HepG2 (cell line): Measurements from ENCODE around the gene PLPP3. TPM values are rescaled to one million over a fixed set of nuclear protein-coding genes. Genes with fewer than 3 reads are reported as not detected.

Experiments
- ATAC-seq: fragments of 200-7000 bp; cut with Tn5 transposase; 3 replicates; pipeline ENCODE4 v1.9.1; 2020; ENCODE audit warnings: mild to moderate bottlenecking, moderate library complexity
- BruUV-seq: library from RNA; stranded (reverse); fragments of 400-500 nt; replicated peaks from 2 replicates; lab custom pipeline; 2021; lab: Mats Ljungman, UMichigan
- CTCF ChIA-PET: fragments of 300-600 bp; formaldehyde crosslinking; extraction: SDS; loops from one replicate; lab custom pipeline; 2021; ENCODE audit warnings: low total read pairs, inconsistent platforms, low intra/inter-chr PET ratio; lab: Yijun Ruan, JAX
- POLR2A ChIA-PET: fragments of 350-600 bp; sonication (Branson Sonifier 250); formaldehyde crosslinking; loops from one replicate; lab custom pipeline; 2020; ENCODE audit warnings: antibody characterized with exemption, inconsistent platforms; lab: Yijun Ruan, JAX
- DNase-seq: peaks from one replicate; pipeline ENCODE4 v3.0.0-alpha.2; 2015; ENCODE audit warnings: low spot score
- FAIRE-seq: peaks from 3 replicates; lab custom pipeline; 2011; peaks lifted over from hg19 to GRCh38; lab: Jason Lieb, UNC
- H2AFZ ChIP-seq: one replicate; pipeline ENCODE4 v1.6.1; 2011; ENCODE audit warnings: low read length, inconsistent platforms
- H3K27ac ChIP-seq: fragments of 300-600 bp; 3 replicates; pipeline ENCODE4 v1.8.0; 2011; ENCODE audit warnings: mixed run types, mild to moderate bottlenecking, mixed read lengths, low read length, inconsistent platforms; ENCODE audit not compliant: insufficient read depth; ENCODE audit errors: extremely low read length
- H3K27me3 ChIP-seq, 2 experiments: fragments of 200-600 bp in 1 of 2; 2 replicates in 1 of 2; 3 replicates in 1 of 2; pipeline versions ENCODE4 v1.6.0 to v1.8.0; 2011; ENCODE audit warnings: low read length in 2 of 2, mild to moderate bottlenecking in 2 of 2, moderate library complexity in 2 of 2, inconsistent platforms in 1 of 2; ENCODE audit not compliant: insufficient read depth in 2 of 2, control insufficient read depth in 1 of 2
- H3K36me3 ChIP-seq, 2 experiments: fragments of 200-600 bp in 1 of 2; replicated peaks in 1 of 2; 2 replicates in 1 of 2; 3 replicates in 1 of 2; pipeline versions ENCODE4 v1.5.1 to v1.8.0; 2011; ENCODE audit warnings: low read length in 2 of 2, inconsistent platforms in 1 of 2; ENCODE audit not compliant: insufficient read depth in 2 of 2, control insufficient read depth in 1 of 2
- H3K4me1 ChIP-seq: 2 replicates; pipeline ENCODE4 v1.5.1; 2012; ENCODE audit warnings: low read length, inconsistent platforms; ENCODE audit not compliant: insufficient read depth
- H3K4me2 ChIP-seq: 2 replicates; pipeline ENCODE4 v1.6.0; 2011; ENCODE audit warnings: low read depth, low read length, inconsistent platforms
- H3K4me3 ChIP-seq, 3 experiments: fragments of 200-600 bp in 1 of 3; sonication (generic), shearing (Covaris generic) in 1 of 3; replicated peaks in 1 of 3; 2 replicates each; pipeline ENCODE4 v1.5.1; 2011 to 2016; ENCODE audit warnings: low read length in 3 of 3, inconsistent platforms in 2 of 3, low read depth in 2 of 3, mild to moderate bottlenecking in 2 of 3, control low read depth in 1 of 3, mixed read lengths in 1 of 3; ENCODE audit not compliant: insufficient read depth in 1 of 3
- H3K79me2 ChIP-seq: one replicate; pipeline ENCODE4 v1.6.1; 2011; ENCODE audit warnings: low read length, inconsistent platforms; ENCODE audit not compliant: insufficient read depth
- H3K9ac ChIP-seq: 2 replicates; pipeline ENCODE4 v1.6.0; 2011; ENCODE audit warnings: mild to moderate bottlenecking, low read depth, low read length, inconsistent platforms; ENCODE audit not compliant: insufficient read depth
- H3K9me3 ChIP-seq: 2 replicates; pipeline ENCODE4 v1.5.1; 2012; ENCODE audit warnings: mild to moderate bottlenecking, low read length
- H4K20me1 ChIP-seq: 2 replicates; pipeline ENCODE4 v1.6.0; 2011; ENCODE audit warnings: inconsistent platforms, mild to moderate bottlenecking, low read length, moderate library complexity; ENCODE audit not compliant: insufficient read depth
- FOSL2 ChIP-seq: sonication (generic); formaldehyde crosslinking; IDR thresholded peaks from 2 replicates; pipeline ENCODE4 v1.4.0; 2020; ENCODE audit warnings: missing genetic modification reagents
- FOXA3 ChIP-seq: IDR thresholded peaks from 2 replicates; pipeline ENCODE4 v1.6.1; 2016; ENCODE audit warnings: missing genetic modification reagents, missing compliant biosample characterization
- GATAD1 ChIP-seq: IDR thresholded peaks from 2 replicates; pipeline ENCODE4 v1.6.1; 2016; ENCODE audit warnings: missing genetic modification reagents, missing compliant biosample characterization
- MAFF ChIP-seq: IDR thresholded peaks from 2 replicates; pipeline ENCODE4 v1.6.1; 2011; ENCODE audit warnings: low read depth, low read length, improper control_type of control experiment
- RNF2 ChIP-seq: fragments of 450-650 bp; conservative IDR thresholded peaks from 2 replicates; pipeline ENCODE4 v1.6.1; 2016; ENCODE audit warnings: low read depth
- ZNF530 ChIP-seq: sonication (generic); formaldehyde crosslinking; IDR thresholded peaks from 2 replicates; pipeline ENCODE4 v1.5.0; 2020; ENCODE audit warnings: low read depth, mild to moderate bottlenecking, missing genetic modification reagents
- ZNF746 ChIP-seq: sonication (generic); formaldehyde crosslinking; IDR thresholded peaks from 2 replicates; pipeline ENCODE4 v1.8.0; 2022; ENCODE audit warnings: mild to moderate bottlenecking, missing genetic modification reagents
- ZNF790 ChIP-seq: sonication (generic); formaldehyde crosslinking; IDR thresholded peaks from 2 replicates; pipeline ENCODE4 v1.8.0; 2022; ENCODE audit warnings: missing genetic modification reagents, mild to moderate bottlenecking, borderline replicate concordance
- WGBS: methylation state at CpG from one replicate; pipeline ENCODE4 v1.1.6; 2017; ENCODE audit warnings: low lambda C conversion rate; 5-methylcytosine and 5-hydroxymethylcytosine counted together
- in situ Hi-C: cut with HindIII; loops from 2 replicates; pipeline ENCODE4 v1.10.0; 2017; ENCODE audit warnings: low pct_unique_long_range_greater_than_20kb; ENCODE audit not compliant: extremely low pct_ligation_motif_present
- intact Hi-C: fragments of 100-400 bp; cut with micrococcal nuclease; formaldehyde crosslinking; loops from one replicate; pipeline ENCODE4 v1.10.0; 2022; ENCODE audit not compliant: unreplicated experiment
- polyA plus RNA-seq, 8 experiments: library from polyadenylated mRNA; depleted of rRNA in 3 of 8; stranded (reverse) in 7 of 8; unstranded in 1 of 8; fragments of >200 nt; fragmentation: Illumina TruSeq in 4 of 8; extraction: Trizol in 4 of 8; gene quantifications; 2 replicates each; pipeline versions ENCODE4 v1.2.1 to v1.2.3, GENCODE V29; 2011 to 2016; ENCODE audit warnings: low read depth in 4 of 8, missing spikeins in 1 of 8, mixed read lengths in 1 of 8; ENCODE audit not compliant: insufficient read depth in 1 of 8
- total RNA-seq, 5 experiments: library from RNA; depleted of rRNA; stranded (reverse); fragments of >200 nt; fragmentation: Illumina TruSeq; extraction: Trizol; gene quantifications; 2 replicates each; pipeline ENCODE4 v1.2.3, GENCODE V29; 2016; ENCODE audit warnings: low read depth in 1 of 5
- TF ChIP-seq, protein P1 (sequence below): IDR thresholded peaks from 2 replicates; pipeline ENCODE4 v1.6.1; 2016; ENCODE audit warnings: low read depth, missing genetic modification reagents, missing compliant biosample characterization
- TF ChIP-seq, protein P2 (sequence below): sonication (generic); formaldehyde crosslinking; conservative IDR thresholded peaks from 2 replicates; pipeline ENCODE4 v1.4.0; 2020; ENCODE audit warnings: missing genetic modification reagents

Gene PLPP3
- total and polyA plus RNA-seq, 2 of the 13 experiments (the other 11 are each of a cell fraction or from before 2014, with no cell fraction given): 49.7 to 65.8 TPM

DNA sequence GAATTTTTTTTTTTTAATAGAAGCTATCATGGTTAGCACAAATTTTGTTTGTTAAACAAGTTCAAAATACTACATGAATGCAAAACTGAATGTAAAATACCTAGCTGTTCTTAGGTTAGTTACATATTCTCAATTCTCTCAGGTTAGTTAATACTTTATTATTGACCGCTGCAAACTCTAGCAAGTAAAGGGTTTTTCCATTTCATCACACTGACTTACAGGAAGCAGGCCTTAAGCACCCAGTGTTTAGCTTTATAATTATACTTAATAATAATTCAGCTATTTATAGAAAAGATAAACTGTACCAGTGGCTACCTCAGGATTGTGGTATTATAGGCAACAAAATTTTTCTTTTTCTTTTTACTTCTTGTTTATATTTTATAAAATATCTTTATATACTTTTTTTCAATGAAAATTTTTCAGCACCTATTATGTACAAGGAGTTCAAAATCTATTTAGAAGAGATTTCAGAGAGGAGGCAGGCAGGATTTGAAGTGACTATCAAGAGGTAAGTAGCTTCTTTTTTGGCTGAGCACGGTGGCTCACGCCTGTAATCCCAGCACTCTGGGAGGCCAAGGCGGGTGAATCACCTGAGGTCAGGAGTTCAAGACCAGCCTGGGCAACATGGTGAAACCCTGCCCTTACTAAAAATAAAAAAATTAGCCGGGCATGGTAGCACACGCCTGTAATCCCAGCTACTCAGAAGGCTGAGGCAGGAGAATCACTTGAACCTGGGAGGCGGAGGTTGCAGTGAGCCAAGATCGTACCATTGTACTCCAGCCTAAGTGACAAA lies 17.9 kb downstream of the PLPP3 start:
- Histone ChIP-seq H3K79me2 (peaks cover 93% of the 10 kb centered on the region), H2AFZ (no peak overlapping the region), H3K4me2 (no peak overlapping the region), H3K9me3 (no peaks in the 10 kb centered on the region), H3K4me1 (peaks cover 85% of the 10 kb centered on the region), H3K27ac (no peak overlapping the region), H4K20me1 (no peaks in the 10 kb centered on the region; the same call in 1 of the 2 replicates), H3K27me3 (no peaks in the 10 kb centered on the region), H3K9ac (no peak overlapping the region), H3K4me3 (no peak overlapping the region), H3K36me3 (0 out of 5 replicates have a peak, but pooled peaks cover 0 to 8% of the 10 kb centered on the region in 2 experiments)
- BruUV-seq: no TSS peak
- TF ChIP-seq FOXA3 (no peak), FOSL2 (CRISPR knock-in tag) (0 out of 2 replicates have a peak, but pooled peaks have one; percentile 16)
- no peak for ATAC-seq
- no peak for FAIRE-seq
- intact Hi-C loops: no loop called here
- ChIA-PET POLR2A (interaction anchor here (1.0 to 2.0 kb wide), 3 partner anchors 8 to 20 kb away, joined by 3 to 5 read pairs (median 3); no protein-coding TSS in a partner anchor), CTCF (no interaction called here)
- in situ Hi-C loops: no loop called here
- WGBS: 94% methylated on average over 8 of the region's 8 CpGs
- DNase-seq: no peak

DNA sequence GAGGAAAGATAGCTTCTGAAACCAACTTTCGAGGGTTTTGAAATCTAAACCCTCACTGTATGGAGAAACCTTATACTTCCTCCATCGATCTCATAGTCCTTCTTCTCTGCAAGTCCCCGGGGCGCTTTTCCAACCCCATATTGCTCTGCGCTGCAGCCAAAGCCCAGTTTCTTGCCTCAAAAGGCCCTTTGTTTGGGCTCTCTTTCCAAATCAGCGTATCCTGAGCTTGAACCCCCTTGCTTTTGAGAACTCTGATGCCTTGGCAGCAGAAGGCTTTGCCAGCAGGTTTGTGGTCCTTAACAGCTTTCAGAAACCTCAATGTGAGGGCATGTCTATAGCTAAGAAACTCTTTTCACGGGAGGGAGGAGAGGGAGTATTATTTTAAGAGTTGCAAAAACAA lies 21.6 kb downstream of the PLPP3 start:
- POLR2A ChIA-PET: no interaction called here
- ATAC-seq (no peak), DNase-seq (no peak), FAIRE-seq (no peak)
- Histone ChIP-seq H3K27me3 (no peaks in the 10 kb centered on the region), H3K36me3 (peaks cover 1 to 8% of the 10 kb centered on the region in 2 experiments; a peak in 3 of 5 replicates), H3K4me2 (no peak overlapping the region), H3K4me1 (peaks cover 63% of the 10 kb centered on the region), H3K27ac (no peak overlapping the region), H4K20me1 (peaks cover 7% of the 10 kb centered on the region; the same call in 1 of the 2 replicates), H3K4me3 (no peak overlapping the region), H2AFZ (no peak overlapping the region), H3K79me2 (peaks cover 92% of the 10 kb centered on the region), H3K9me3 (no peaks in the 10 kb centered on the region), H3K9ac (no peak overlapping the region)
- CTCF ChIA-PET: no interaction called here
- WGBS: 97% methylated on average over 7 of the region's 7 CpGs
- intact Hi-C loops (no loop called here), in situ Hi-C loops (no loop called here)
- BruUV-seq: no TSS peak
- TF ChIP-seq ZNF530 (CRISPR knock-in tag) (no peak), ZNF790 (CRISPR knock-in tag) (no peak), RNF2 (no peak), GATAD1 (CRISPR knock-in tag) (no peak), MAFF (no peak), ZNF746 (CRISPR knock-in tag) (no peak)
- TF ChIP-seq, protein P1, sequence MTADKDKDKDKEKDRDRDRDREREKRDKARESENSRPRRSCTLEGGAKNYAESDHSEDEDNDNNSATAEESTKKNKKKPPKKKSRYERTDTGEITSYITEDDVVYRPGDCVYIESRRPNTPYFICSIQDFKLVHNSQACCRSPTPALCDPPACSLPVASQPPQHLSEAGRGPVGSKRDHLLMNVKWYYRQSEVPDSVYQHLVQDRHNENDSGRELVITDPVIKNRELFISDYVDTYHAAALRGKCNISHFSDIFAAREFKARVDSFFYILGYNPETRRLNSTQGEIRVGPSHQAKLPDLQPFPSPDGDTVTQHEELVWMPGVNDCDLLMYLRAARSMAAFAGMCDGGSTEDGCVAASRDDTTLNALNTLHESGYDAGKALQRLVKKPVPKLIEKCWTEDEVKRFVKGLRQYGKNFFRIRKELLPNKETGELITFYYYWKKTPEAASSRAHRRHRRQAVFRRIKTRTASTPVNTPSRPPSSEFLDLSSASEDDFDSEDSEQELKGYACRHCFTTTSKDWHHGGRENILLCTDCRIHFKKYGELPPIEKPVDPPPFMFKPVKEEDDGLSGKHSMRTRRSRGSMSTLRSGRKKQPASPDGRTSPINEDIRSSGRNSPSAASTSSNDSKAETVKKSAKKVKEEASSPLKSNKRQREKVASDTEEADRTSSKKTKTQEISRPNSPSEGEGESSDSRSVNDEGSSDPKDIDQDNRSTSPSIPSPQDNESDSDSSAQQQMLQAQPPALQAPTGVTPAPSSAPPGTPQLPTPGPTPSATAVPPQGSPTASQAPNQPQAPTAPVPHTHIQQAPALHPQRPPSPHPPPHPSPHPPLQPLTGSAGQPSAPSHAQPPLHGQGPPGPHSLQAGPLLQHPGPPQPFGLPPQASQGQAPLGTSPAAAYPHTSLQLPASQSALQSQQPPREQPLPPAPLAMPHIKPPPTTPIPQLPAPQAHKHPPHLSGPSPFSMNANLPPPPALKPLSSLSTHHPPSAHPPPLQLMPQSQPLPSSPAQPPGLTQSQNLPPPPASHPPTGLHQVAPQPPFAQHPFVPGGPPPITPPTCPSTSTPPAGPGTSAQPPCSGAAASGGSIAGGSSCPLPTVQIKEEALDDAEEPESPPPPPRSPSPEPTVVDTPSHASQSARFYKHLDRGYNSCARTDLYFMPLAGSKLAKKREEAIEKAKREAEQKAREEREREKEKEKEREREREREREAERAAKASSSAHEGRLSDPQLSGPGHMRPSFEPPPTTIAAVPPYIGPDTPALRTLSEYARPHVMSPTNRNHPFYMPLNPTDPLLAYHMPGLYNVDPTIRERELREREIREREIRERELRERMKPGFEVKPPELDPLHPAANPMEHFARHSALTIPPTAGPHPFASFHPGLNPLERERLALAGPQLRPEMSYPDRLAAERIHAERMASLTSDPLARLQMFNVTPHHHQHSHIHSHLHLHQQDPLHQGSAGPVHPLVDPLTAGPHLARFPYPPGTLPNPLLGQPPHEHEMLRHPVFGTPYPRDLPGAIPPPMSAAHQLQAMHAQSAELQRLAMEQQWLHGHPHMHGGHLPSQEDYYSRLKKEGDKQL: no peak
- TF ChIP-seq, protein P2, sequence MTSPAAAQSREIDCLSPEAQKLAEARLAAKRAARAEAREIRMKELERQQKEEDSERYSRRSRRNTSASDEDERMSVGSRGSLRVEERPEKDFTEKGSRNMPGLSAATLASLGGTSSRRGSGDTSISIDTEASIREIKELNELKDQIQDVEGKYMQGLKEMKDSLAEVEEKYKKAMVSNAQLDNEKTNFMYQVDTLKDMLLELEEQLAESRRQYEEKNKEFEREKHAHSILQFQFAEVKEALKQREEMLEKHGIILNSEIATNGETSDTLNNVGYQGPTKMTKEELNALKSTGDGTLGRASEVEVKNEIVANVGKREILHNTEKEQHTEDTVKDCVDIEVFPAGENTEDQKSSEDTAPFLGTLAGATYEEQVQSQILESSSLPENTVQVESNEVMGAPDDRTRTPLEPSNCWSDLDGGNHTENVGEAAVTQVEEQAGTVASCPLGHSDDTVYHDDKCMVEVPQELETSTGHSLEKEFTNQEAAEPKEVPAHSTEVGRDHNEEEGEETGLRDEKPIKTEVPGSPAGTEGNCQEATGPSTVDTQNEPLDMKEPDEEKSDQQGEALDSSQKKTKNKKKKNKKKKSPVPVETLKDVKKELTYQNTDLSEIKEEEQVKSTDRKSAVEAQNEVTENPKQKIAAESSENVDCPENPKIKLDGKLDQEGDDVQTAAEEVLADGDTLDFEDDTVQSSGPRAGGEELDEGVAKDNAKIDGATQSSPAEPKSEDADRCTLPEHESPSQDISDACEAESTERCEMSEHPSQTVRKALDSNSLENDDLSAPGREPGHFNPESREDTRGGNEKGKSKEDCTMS (CRISPR knock-in tag): no peak
